Spleen (tissue), 11 donors: ENCODE results near the gene PLCB2. TPM values are rescaled to one million over a fixed set of nuclear protein-coding genes. Genes with fewer than 3 reads are reported as not detected.
A peak's percentile ranks its signal among the peaks of the same experiment; 100 is the strongest.

Experiments used
- DNase-seq: peaks from one replicate; pipeline ENCODE4 v3.0.0-alpha.2; 2020
- H3K27ac ChIP-seq, 8 donors: fragments of 200-600 bp; sonication (generic) in 7 of 8; 1 replicate in 4 of 8; 2 replicates in 4 of 8; pipeline versions ENCODE4 v1.5.0 to v1.8.0; 2016 to 2021; ENCODE audit warnings: inconsistent platforms in 4 of 8, mild to moderate bottlenecking in 4 of 8, moderate library complexity in 1 of 8
- H3K27me3 ChIP-seq, 7 donors: fragments of 200-600 bp; sonication (generic) in 6 of 7; replicated peaks in 1 of 7; 1 replicate in 4 of 7; 2 replicates in 3 of 7; pipeline versions ENCODE4 v1.5.0 to v1.8.0; 2016 to 2021; ENCODE audit warnings: inconsistent platforms in 3 of 7, mild to moderate bottlenecking in 1 of 7
- H3K36me3 ChIP-seq, 6 donors: fragments of 200-600 bp; sonication (generic) in 5 of 6; 1 replicate in 4 of 6; 2 replicates in 2 of 6; pipeline versions ENCODE4 v1.5.0 to v1.8.0; 2016 to 2021; ENCODE audit warnings: inconsistent platforms in 2 of 6
- H3K4me1 ChIP-seq, 6 donors: fragments of 200-600 bp; sonication (generic) in 5 of 6; 1 replicate in 3 of 6; 2 replicates in 3 of 6; pipeline versions ENCODE4 v1.5.0 to v1.8.0; 2016 to 2021; ENCODE audit warnings: inconsistent platforms in 3 of 6
- H3K4me3 ChIP-seq, 8 donors: fragments of 200-600 bp; sonication (generic) in 7 of 8; 1 replicate in 4 of 8; 2 replicates in 4 of 8; pipeline versions ENCODE4 v1.5.0 to v1.8.0; 2016 to 2021; ENCODE audit warnings: inconsistent platforms in 4 of 8, mild to moderate bottlenecking in 4 of 8, moderate library complexity in 2 of 8
- H3K9me3 ChIP-seq, 8 donors: fragments of 200-600 bp; sonication (generic) in 7 of 8; 1 replicate in 4 of 8; 2 replicates in 4 of 8; pipeline versions ENCODE4 v1.5.0 to v1.8.0; 2016 to 2021; ENCODE audit warnings: inconsistent platforms in 4 of 8
- CTCF ChIP-seq, 11 experiments: fragments of 200-600 bp in 7 of 11; fragments of 450-650 bp in 4 of 11; sonication (generic) in 4 of 11; IDR thresholded peaks in 8 of 11; conservative IDR thresholded peaks in 3 of 11; 1 replicate in 7 of 11; 2 replicates in 4 of 11; pipeline versions ENCODE4 v1.4.0 to v1.8.0; 2016 to 2021; ENCODE audit warnings: antibody characterized with exemption in 11 of 11, inconsistent platforms in 4 of 11, mild to moderate bottlenecking in 1 of 11
- POLR2A ChIP-seq, 3 donors: fragments of 450-650 bp; IDR thresholded peaks; one replicate each; pipeline ENCODE4 v1.5.1; 2017; ENCODE audit warnings: antibody characterized with exemption in 3 of 3, mild to moderate bottlenecking in 1 of 3
- POLR2AphosphoS5 ChIP-seq, 3 donors: sonication (generic); formaldehyde crosslinking; IDR thresholded peaks; one replicate each; pipeline ENCODE4 v1.5.1; 2017; ENCODE audit warnings: antibody characterized with exemption in 3 of 3
- WGBS, 5 donors: extraction: QIAGEN DNeasy Blood & Tissue Kit in 3 of 5; methylation state at CpG; one replicate each; pipeline versions ENCODE4 v1.1.5 to v1.1.7; 2013 to 2018; 5-methylcytosine and 5-hydroxymethylcytosine counted together
- intact Hi-C: fragments of 100-400 bp; cut with DNase I; formaldehyde crosslinking; loops from one replicate; pipeline ENCODE4 v1.15.0; 2023; ENCODE audit warnings: low total_unique reads
- polyA plus RNA-seq, 3 donors: library from polyadenylated mRNA; stranded (reverse); fragments of 200-250 nt; gene quantifications; one replicate each; pipeline ENCODE4 v1.2.1, GENCODE V29; 2013
- total RNA-seq, 7 donors: library from RNA; depleted of rRNA in 3 of 7; stranded (reverse); fragments of >200 nt in 3 of 7; fragmentation: NEBNext Ultra II Directional in 4 of 7; extraction: Animal tissue kit (Norgen Biotek cat#: 25700) in 4 of 7; gene quantifications; one replicate each; pipeline versions ENCODE4 v1.1.0 to v1.2.1, GENCODE V29; 2016 to 2021
- donor health status: healthy with polysubstance abuse.
- donor health status: DM: no; HTN: no; CAD: no; lungs with moderate emphysema.
- donor health status: DM: no; HTN: no; CAD: no.
- donor health status: Bipolar disorder and iron deficiency.
- donor health status: healthy.
- donor health status: DM: no; HTN: no; CAD: no.
- donor health status: DM: yes; HTN: yes; CAD: no.

PLCB2 gene
- total and polyA plus RNA-seq, 10 donors: 63.8 to 247 (median 187) TPM

- intact Hi-C loops: no loop called here
- Histone ChIP-seq H3K27me3 (peaks cover 0 to 40% (median 38%) of the 10 kb centered on the region in 7 donors), H3K4me1 (peaks cover 10 to 58% (median 28%) of the 10 kb centered on the region in 6 donors), H3K9me3 (no peaks in the 10 kb centered on the region), H3K4me3 (no peak overlapping the region), H3K36me3 (peaks cover 0 to 42% (median 30%) of the 10 kb centered on the region in 6 donors), H3K27ac (peak overlapping the region in 1 of 8 donors; percentile 38)
- WGBS, 5 donors: 73 to 95% (median 90%) methylated on average over 4 of the region's 4 CpGs
- TF ChIP-seq POLR2AphosphoS5 (IDR thresholded peaks at IDR 0.05) (no peak), POLR2A (IDR thresholded peaks at IDR 0.05) (no peak), CTCF (IDR thresholded peaks at IDR 0.05 in 8 of 11, conservative IDR thresholded peaks at IDR 0.05 in 3 of 11) (no peak)
- DNase-seq: no peak
Measured at GRCh38 chr15:40285151-40285550, 22.6 kb downstream of the PLCB2 start.

GRCh38 chr15:40283615-40284300 is 24.0 kb downstream of the PLCB2 start:
- DNase-seq: no peak
- peak in 2 of 3 donors; percentile 23 to 37 for TF ChIP-seq POLR2AphosphoS5 (IDR thresholded peaks at IDR 0.05)
- TF ChIP-seq POLR2A (IDR thresholded peaks at IDR 0.05): no peak
- TF ChIP-seq CTCF (IDR thresholded peaks at IDR 0.05 in 8 of 11, conservative IDR thresholded peaks at IDR 0.05 in 3 of 11): no peak
- WGBS, 5 donors: 34 to 56% (median 41%) methylated on average over 21 to 33 of the region's 33 CpGs
- H3K27ac ChIP-seq: no peak overlapping the region
- no peaks in the 10 kb centered on the region for H3K9me3 ChIP-seq
- H3K27me3 ChIP-seq: peaks cover 0 to 54% (median 45%) of the 10 kb centered on the region in 7 donors
- H3K36me3 ChIP-seq: peaks cover 0 to 28% (median 20%) of the 10 kb centered on the region in 6 donors
- intact Hi-C loops: no loop called here
- peak overlapping the region in 2 of 8 donors; percentile 61 to 79 for H3K4me3 ChIP-seq
- H3K4me1 ChIP-seq: peaks cover 10 to 72% (median 34%) of the 10 kb centered on the region in 6 donors

GRCh38 chr15:40282869-40283614 is 24.7 kb downstream of the PLCB2 start, which contains the start of gene ANKRD63:
Gene ANKRD63, minus strand, starts transcription at chr15:40283064. Its CDS starts 478 bp downstream, at chr15:40282586.
- Histone ChIP-seq H3K9me3 (no peaks in the 10 kb centered on the region), H3K27ac (no peak within 1 kb of the TSS), H3K36me3 (peaks cover 0 to 21% (median 13%) of the 10 kb centered on the region in 6 donors), H3K27me3 (peaks cover 0 to 61% (median 45%) of the 10 kb centered on the region in 7 donors), H3K4me1 (peaks cover 10 to 79% (median 34%) of the 10 kb centered on the region in 6 donors), H3K4me3 (peak within 1 kb of the TSS; percentile 19 to 79 (median 59))
- no peak for TF ChIP-seq POLR2AphosphoS5 (IDR thresholded peaks at IDR 0.05)
- TF ChIP-seq CTCF (IDR thresholded peaks at IDR 0.05 in 8 of 11, conservative IDR thresholded peaks at IDR 0.05 in 3 of 11): no peak
- no peak for TF ChIP-seq POLR2A (IDR thresholded peaks at IDR 0.05)
- DNase-seq: peak; percentile 86
- 2 to 3% (median 3%) methylated on average over 19 to 76 of the region's 76 CpGs for WGBS, 5 donors
- intact Hi-C loops: no loop called here
